GM12872 (cell line): Measurements from ENCODE around the gene PRRX2.

Experiments used
- TF ChIP-seq, protein P1 (sequence below): IDR thresholded peaks from 3 replicates; pipeline ENCODE4 v1.5.1; 2011; ENCODE audit warnings: low read depth, mild to moderate bottlenecking, low read length, moderate library complexity; ENCODE audit not compliant: insufficient read depth

Gene PRRX2

GRCh38 chr9:129650680-129651235, 14.7 kb upstream of the PRRX2 start:
- TF ChIP-seq, protein P1, sequence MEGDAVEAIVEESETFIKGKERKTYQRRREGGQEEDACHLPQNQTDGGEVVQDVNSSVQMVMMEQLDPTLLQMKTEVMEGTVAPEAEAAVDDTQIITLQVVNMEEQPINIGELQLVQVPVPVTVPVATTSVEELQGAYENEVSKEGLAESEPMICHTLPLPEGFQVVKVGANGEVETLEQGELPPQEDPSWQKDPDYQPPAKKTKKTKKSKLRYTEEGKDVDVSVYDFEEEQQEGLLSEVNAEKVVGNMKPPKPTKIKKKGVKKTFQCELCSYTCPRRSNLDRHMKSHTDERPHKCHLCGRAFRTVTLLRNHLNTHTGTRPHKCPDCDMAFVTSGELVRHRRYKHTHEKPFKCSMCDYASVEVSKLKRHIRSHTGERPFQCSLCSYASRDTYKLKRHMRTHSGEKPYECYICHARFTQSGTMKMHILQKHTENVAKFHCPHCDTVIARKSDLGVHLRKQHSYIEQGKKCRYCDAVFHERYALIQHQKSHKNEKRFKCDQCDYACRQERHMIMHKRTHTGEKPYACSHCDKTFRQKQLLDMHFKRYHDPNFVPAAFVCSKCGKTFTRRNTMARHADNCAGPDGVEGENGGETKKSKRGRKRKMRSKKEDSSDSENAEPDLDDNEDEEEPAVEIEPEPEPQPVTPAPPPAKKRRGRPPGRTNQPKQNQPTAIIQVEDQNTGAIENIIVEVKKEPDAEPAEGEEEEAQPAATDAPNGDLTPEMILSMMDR = no peak

GRCh38 chr9:129653823-129654553, 11.5 kb upstream of the PRRX2 start:
- TF ChIP-seq, protein P1 = no peak

DNA sequence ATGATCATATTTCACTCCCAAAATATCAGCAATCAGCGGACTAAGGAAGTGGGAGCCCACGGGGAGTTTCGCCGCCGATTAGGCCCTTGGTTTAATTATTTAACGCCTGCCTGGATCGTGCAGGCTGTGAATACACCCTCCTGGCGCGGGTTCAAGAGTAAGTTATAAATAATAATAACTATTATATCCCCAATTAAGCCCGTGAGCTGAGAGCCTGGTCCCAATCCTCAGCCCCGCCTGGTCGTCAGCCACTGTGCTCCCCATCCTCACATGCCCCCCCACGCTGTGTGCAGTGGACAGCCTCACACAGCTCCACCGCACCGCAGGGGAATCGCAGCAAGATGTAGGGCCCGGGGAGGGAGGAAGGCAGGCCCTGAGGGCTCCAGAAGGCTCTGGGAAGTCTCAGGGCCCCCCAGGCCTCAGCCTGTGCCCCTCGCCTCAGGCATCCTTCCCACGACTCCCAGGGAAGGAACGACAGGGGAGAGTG, 10.8 kb upstream of the PRRX2 start:
- TF ChIP-seq, protein P1 = no peak

DNA sequence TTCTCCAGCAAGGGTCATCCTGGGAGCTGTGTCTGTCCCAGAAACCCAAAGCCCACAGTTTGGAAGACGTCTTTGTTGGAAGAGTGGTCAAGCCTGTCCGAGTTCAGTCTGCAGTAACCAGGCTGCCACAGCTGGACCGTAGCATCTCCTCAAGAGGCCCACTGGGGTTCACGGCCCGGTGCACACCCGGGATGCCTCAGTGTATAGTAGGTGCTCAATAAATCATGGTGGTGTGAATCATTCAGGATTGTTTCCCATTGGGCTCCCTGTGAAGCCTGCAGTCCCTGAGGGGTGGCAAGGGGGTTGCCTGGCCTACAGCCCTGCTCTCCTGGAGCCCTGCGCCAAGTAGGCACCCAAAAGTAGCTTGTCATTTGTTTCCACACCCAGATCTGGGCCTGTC, 10.3 kb upstream of the PRRX2 start:
- TF ChIP-seq, protein P1 = no peak

DNA sequence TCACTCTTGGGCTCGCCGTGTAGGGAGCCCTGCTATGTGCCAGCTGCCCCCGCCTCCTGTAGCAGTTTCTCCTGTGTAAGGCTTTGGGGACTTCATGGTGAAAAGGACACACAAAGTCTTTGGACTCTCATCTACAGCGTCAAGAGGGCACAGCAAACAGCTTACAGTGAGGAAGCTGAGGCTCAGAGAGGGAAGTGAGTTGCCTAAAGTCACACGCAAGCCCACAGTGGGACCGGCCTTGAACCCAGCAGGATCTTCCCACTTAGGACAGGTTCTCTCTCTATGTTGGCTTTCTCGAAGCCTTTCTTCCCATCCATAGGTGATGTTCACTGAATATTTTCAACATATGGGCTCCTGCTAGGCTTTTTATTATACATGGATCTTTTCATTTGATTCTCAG, 9.8 kb upstream of the PRRX2 start:
- TF ChIP-seq, protein P1 = no peak

- TF ChIP-seq, protein P1 = no peak
These were observed 8.6 kb upstream of the PRRX2 start for GRCh38 chr9:129656795-129657390.

DNA sequence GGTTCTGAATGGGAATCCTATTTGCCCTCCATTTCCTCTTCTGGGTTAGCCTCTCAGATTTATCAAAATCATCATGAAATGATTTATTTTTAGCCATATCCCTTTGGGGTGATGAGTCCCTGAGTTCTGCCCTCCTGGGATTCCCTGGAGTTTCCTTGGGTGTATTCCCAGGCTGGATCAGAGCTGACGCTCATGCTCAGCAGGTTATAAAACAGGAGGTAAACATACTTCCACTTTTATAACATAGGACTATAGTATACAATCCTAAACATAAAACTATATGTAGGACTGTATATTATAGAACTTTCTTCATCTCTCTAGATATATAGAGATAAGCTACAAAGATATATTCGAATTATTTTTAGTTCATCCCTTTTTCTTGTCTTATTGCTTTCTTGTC, 4.4 kb upstream of the PRRX2 start:
- TF ChIP-seq, protein P1 = no peak
